Fibroblast of skin of right biceps (primary cell): ENCODE measurements around the gene COL28A1.
"Not testable (repeated sequence)": the region's sequence is repeated elsewhere in the genome, so short reads cannot be mapped to it uniquely, and the experiment has no call there.

Experiments
- DNase-seq: peaks from one replicate; pipeline ENCODE4 v3.0.0-alpha.2; 2013

The COL28A1 gene

GRCh38 chr7:7516156-7516555 lies 19.5 kb downstream of the COL28A1 start:
- DNase-seq = no peak

DNA sequence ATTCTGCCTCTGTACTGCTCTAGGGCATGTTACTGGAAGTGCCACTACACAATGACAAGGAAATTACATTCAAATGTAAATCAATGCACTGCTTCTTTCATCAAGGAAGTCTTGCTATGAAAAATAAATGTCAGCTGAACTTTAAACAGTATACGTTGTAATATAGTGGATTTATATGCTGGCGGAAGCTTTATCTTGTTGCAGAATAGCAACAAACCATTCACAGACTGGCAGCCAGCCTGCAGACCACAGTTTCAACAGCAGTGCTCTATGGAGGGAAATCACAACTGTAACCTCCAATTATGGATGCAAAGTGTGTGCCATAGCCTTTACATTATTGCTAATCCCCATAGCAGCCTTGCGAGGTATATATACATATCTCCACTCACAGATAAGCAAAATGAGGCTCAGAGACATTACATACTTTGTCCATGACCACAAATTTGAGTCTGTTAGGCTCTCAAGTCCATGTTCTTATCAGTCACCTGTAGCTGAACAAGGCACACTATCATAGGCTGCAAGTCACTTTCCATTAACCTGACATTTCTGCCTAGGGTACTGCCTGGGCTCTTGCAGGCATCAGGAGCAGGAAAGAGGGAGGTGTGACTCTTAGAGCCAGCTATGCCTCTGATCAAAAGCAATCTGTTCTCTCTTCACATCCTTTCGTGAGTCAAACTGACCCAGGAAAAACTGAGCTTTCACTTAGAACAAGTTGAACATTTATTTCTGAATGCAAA lies 22.6 kb downstream of the COL28A1 start:
- no peak for DNase-seq

- DNase-seq = no peak
Observed at GRCh38 chr7:7510794-7511193, 24.9 kb downstream of the COL28A1 start.

DNA sequence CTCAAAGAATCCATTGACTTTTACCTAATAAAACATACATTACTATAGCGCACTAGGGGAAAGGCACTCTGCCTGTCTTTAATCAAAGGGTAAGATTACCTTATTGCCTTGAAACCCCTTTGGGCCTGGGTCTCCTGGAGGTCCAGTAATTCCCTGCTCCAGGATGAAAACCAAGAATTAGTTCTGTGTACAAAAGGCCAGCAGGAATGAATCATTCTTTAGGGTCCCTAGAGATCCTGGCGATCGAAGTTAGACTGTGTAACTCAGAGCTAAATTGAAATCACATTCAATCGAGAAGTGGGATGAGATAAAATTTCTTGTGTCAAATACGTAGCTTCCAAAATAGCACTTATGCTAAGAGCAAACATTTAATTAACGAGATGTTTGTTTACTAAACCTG lies 29.8 kb downstream of the COL28A1 start:
- no peak for DNase-seq

DNA sequence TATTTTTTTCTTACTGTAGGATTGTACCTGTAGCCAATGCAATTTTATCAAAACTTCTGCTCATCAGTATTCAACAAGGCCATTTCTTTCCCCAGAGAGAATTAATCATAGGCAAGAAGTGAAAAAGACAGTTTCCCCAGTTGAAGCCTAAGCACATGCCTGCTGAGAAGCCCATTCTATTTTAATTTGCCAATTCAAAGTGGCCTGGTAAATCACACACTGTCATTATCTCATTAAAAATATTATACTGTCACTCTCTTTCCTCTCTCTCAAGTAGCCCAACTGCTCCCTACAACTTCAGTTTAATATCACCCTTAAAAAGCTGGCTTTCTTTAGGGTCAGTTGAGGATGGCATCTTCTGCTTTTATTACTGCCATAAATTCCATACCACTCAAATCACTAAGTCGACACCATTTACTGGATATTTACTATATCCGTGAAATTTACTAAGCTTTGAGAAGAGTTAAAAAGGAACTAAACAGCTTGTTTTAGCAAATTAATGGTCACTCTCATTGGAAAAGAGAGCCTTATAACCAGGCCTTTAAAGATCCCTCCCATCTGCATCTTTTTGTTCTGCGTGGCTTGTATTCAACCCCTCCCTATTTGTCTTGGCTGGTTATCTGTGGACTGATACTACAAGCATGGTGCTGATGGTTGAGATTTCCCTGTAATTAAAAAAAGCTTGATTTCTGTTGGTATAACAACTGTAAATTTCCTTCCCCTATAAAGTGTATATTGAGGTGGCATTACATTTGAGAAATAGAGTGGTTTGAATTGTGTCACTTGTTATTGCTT lies 30.6 kb downstream of the COL28A1 start:
- DNase-seq = no peak

GRCh38 chr7:7499892-7500291 lies 35.8 kb downstream of the COL28A1 start:
- no peak for DNase-seq

DNA sequence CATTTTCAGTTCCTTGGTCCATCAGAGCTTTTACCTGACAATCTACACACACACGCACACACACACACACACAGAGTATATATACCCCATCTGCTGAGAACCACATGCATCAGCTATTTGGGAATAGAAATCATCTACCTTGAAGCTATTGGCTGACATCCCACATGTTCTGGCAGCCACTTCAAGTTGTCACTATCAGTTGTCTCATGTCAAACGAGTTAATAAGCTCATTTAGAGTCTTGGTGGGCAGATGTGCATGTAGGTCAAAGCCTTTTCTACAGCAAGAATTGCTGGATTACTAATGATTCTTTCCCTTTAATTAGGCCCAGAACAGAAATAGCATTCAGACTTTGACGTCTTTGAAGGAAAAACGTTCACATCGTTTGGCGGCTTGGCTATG lies 36.8 kb downstream of the COL28A1 start:
- no peak for DNase-seq

DNA sequence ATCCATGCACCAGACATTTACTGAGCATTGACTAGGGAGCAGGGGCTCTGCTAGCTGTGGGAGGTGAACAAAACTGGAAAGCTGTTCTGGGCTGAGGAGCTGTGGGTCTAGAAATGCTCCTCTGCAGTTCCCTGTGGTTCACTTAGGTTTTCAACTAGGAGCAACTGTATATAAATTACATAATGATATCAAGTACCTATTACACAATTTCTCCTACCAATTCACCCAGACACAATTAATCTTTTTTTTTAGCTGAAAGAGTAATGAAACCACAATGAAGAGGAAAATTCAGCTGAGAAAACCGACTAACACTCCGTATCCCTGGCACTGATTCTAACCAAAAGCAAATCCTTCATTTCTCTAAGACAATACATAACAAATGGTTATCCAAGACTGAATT lies 39.4 kb downstream of the COL28A1 start:
- peak; percentile 52 for DNase-seq

- DNase-seq = no peak
Observed at GRCh38 chr7:7495171-7495570, 40.5 kb downstream of the COL28A1 start.

DNA sequence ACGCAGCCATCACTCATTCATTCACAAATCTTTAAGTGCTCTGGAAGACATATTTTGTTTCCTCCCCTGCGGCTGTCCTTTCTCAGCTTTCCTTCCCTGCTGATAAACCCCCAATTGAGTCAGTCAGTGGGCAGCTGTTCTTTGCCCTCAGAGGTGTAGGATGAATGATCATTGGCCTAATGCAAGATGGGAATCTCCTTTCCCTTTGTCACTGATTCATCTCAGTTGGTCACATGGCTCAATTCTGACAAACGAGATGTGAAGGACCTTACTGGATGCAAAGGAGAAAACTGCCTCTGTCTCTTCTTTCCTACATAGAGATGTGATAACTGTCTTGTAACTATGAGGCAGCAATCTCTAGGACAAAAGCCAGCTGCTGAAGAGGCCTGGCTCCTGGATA lies 44.6 kb downstream of the COL28A1 start:
- DNase-seq = no peak

DNA sequence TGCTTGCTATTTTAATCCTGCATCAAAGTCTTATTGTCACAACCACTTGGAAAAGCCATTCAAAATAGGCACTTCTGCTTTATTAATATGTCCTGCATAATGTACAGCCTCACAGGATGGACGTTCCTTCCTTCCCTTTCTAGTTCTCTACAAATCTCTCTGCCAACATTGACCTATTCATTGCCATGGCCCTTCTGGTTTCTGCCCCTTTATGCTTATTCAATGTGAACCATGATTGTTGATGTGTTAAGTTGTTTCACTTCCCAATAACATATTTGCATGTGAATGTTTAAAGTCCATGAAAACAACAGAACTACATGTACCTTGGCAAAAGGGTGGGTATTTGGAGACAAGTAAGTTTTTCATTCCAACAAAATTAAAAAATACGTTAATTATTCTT lies 45.7 kb downstream of the COL28A1 start:
- no peak for DNase-seq

- no peak for DNase-seq
Observed at GRCh38 chr7:7489546-7489945, 46.1 kb downstream of the COL28A1 start.

DNA sequence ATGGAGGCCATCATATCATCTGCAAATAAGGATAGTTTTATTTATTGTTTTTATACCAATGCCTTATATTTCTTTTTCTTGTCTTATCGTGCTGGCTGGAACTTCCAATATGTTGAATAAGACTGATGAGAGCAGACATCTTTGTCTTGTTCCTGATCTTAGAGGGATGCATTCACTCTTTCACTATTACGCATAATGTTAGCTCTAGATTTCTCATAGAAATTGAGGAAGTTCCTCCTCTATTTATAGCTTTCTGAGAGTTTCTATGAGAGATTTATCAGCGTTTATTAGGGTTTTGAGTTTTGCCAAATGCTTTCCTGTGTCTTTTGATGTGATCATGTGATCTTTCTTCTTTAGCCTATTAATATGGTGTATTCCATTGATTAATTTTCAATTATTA lies 49.3 kb downstream of the COL28A1 start:
- no peak for DNase-seq

DNA sequence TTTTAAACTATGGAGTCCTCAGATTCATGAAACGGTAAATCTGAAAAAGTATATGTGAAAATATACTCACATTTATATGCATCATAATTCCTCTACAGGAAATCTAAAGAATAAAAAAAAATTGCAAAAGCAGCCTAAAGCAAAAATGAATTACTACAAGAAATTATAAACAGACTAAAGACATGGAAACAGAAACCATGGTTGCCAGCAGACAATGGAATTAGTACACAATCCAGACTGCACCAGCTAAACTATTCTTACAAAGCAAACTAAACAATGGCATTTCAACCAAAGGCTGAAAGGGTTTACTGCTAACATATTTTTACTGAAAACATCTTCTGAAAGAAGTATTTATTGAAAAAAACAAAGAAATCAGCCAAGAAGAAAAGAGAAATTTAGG lies 51.6 kb downstream of the COL28A1 start:
- no peak for DNase-seq

- no peak for DNase-seq
Observed at GRCh38 chr7:7481802-7482201, 53.9 kb downstream of the COL28A1 start.

GRCh38 chr7:7479275-7479805 lies 56.3 kb downstream of the COL28A1 start:
- no peak for DNase-seq

- no peak for DNase-seq
Observed at GRCh38 chr7:7478569-7478968, 57.1 kb downstream of the COL28A1 start.

- not testable (repeated sequence) for DNase-seq
Observed at GRCh38 chr7:7477641-7478040, 58.0 kb downstream of the COL28A1 start.

DNA sequence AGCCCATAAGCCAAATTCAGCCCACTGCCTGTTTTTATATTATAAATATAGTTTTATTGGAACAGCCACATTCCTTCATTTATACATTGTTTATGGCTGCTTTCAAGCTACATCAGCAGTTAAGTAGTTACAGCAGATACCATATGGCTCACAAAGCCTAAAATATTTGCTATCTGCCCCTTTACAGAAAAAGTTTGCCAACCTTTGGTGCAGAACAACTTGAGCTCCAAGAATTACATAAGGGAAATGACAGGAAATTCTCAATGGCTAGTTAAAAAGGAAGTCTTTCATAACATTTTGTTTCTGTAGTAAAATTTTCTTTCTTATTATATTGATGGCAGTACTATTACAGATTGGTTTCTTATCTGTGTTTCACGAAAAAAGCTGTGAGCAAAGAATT lies 59.3 kb downstream of the COL28A1 start:
- no peak for DNase-seq

GRCh38 chr7:7475601-7476000 lies 60.1 kb downstream of the COL28A1 start:
- DNase-seq = no peak

- no peak for DNase-seq
Observed at GRCh38 chr7:7474436-7474835, 61.2 kb downstream of the COL28A1 start.

DNA sequence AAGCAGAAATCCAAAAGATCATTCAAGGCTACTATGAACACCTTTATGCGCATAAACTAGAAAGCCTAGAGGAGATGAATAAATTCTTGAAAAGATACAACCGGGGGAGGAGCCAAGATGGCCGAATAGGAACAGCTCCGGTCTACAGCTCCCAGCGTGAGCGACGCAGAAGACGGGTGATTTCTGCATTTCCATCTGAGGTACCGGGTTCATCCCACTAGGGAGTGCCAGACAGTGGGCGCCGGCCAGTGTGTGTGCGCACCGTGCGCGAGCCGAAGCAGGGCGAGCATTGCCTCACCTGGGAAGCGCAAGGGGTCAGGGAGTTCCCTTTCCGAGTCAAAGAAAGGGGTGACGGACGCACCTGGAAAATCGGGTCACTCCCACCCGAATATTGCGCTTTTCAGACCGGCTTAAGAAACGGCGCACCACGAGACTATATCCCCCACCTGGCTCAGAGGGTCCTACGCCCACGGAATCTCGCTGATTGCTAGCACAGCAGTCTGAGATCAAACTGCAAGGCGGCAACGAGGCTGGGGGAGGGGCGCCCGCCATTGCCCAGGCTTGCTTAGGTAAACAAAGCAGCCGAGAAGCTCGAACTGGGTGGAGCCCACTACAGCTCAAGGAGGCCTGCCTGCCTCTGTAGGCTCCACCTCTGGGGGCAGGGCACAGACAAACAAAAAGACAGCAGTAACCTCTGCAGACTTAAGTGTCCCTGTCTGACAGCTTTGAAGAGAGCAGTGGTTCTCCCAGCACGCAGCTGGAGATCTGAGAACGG lies 70.5 kb downstream of the COL28A1 start:
- not testable (repeated sequence) for DNase-seq

DNA sequence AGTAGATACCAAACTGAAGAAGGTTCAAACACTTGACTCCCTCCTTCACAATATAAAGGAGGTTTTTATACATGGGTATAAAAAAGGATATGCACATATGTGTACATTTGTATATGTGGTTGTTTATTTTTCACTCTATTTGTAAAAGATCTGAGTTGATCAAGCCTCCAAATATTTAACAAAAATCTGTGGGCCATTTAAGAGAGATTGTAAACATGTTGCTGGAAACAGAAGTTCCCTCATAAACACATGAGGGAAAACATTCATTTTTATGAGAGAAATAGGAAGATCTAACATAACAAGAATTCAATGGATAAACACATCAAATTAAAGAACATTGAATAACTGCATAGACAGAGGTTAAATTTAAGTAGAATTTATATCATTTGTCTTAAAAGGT lies 81.7 kb downstream of the COL28A1 start:
- no peak for DNase-seq
